GM23248 (cell line): ENCODE data around the gene JMJD4. TPM values are rescaled to one million over a fixed set of nuclear protein-coding genes. Genes with fewer than 3 reads are reported as not detected.
A peak's percentile ranks its signal among the peaks of the same experiment; 100 is the strongest.

Source experiments
- DNase-seq: peaks from one replicate; pipeline ENCODE4 v3.0.0-alpha.2; 2015
- H2AFZ ChIP-seq: fragments of 200-600 bp; sonication (generic); 2 replicates; pipeline ENCODE4 v1.6.1; 2016; ENCODE audit warnings: antibody characterized with exemption
- H3F3A ChIP-seq: fragments of 200-600 bp; sonication (generic); 2 replicates; pipeline ENCODE4 v1.6.1; 2016; ENCODE audit warnings: mild to moderate bottlenecking, antibody characterized with exemption, mixed run types; ENCODE audit not compliant: insufficient read depth
- H3K27ac ChIP-seq: fragments of 200-600 bp; sonication (generic); 2 replicates; pipeline ENCODE4 v1.5.1; 2016; ENCODE audit warnings: mild to moderate bottlenecking
- H3K27me3 ChIP-seq: fragments of 200-600 bp; sonication (generic); replicated peaks from 2 replicates; pipeline ENCODE4 v1.6.1; 2016; ENCODE audit warnings: mild to moderate bottlenecking; ENCODE audit not compliant: insufficient read depth
- H3K36me3 ChIP-seq: fragments of 200-600 bp; sonication (generic); 2 replicates; pipeline ENCODE4 v1.6.1; 2016; ENCODE audit warnings: low read depth, mild to moderate bottlenecking
- H3K4me1 ChIP-seq: fragments of 200-600 bp; sonication (generic); 2 replicates; pipeline ENCODE4 v1.6.1; 2016; ENCODE audit warnings: mild to moderate bottlenecking; ENCODE audit not compliant: insufficient read depth
- H3K4me2 ChIP-seq: fragments of 200-600 bp; sonication (generic); one replicate; pipeline ENCODE4 v1.6.1; 2016; ENCODE audit warnings: mild to moderate bottlenecking; ENCODE audit not compliant: unreplicated experiment
- H3K4me3 ChIP-seq: fragments of 200-600 bp; sonication (generic); 2 replicates; pipeline ENCODE4 v1.5.1; 2016; ENCODE audit warnings: mild to moderate bottlenecking
- H3K79me2 ChIP-seq: fragments of 200-600 bp; sonication (generic); 2 replicates; pipeline ENCODE4 v1.6.1; 2016; ENCODE audit warnings: mild to moderate bottlenecking; ENCODE audit not compliant: insufficient read depth
- H3K9ac ChIP-seq: fragments of 200-600 bp; sonication (generic); 2 replicates; pipeline ENCODE4 v1.6.1; 2016; ENCODE audit warnings: mild to moderate bottlenecking
- H3K9me2 ChIP-seq: fragments of 200-600 bp; sonication (generic); 2 replicates; pipeline ENCODE4 v1.6.1; 2016; ENCODE audit warnings: mixed run types, mild to moderate bottlenecking, moderate library complexity; ENCODE audit not compliant: insufficient read depth
- H3K9me3 ChIP-seq: fragments of 200-600 bp; sonication (generic); one replicate; pipeline ENCODE4 v1.6.1; 2017; ENCODE audit warnings: low read depth
- H4K20me1 ChIP-seq: fragments of 200-600 bp; sonication (generic); 2 replicates; pipeline ENCODE4 v1.6.0; 2016; ENCODE audit not compliant: insufficient read depth
- EZH2 ChIP-seq: fragments of 200-600 bp; sonication (generic); IDR thresholded peaks from 2 replicates; pipeline ENCODE4 v1.6.1; 2018; ENCODE audit warnings: antibody characterized with exemption, mild to moderate bottlenecking; ENCODE audit not compliant: insufficient read depth, poor library complexity, severe bottlenecking
- EZH2phosphoT487 ChIP-seq: fragments of 200-600 bp; sonication (generic); IDR thresholded peaks from 2 replicates; pipeline ENCODE4 v1.6.1; 2018; ENCODE audit warnings: antibody characterized with exemption, moderate library complexity, mild to moderate bottlenecking, low read depth; ENCODE audit not compliant: insufficient read depth
- WGBS, 2 experiments: methylation state at CpG; one replicate each; pipeline ENCODE4 v1.1.6; 2015 to 2017; ENCODE audit warnings: low lambda C conversion rate in 2 of 2, low coverage in 1 of 2; ENCODE audit errors: missing lambda C conversion rate in 2 of 2; 5-methylcytosine and 5-hydroxymethylcytosine counted together
- in situ Hi-C: fragments of 300-500 bp; cut with MboI; formaldehyde crosslinking; loops from 2 replicates; pipeline ENCODE4 v1.15.0; 2020
- polyA plus RNA-seq: library from polyadenylated mRNA; unstranded; fragments of >200 nt; fragmentation: Nextera tagmentation; extraction: Ambion mirVana; gene quantifications from 2 replicates; pipeline ENCODE4 v1.2.1, GENCODE V29; 2016
- total RNA-seq: library from RNA; depleted of rRNA; stranded (reverse); fragments of >200 nt; shearing (Covaris generic); gene quantifications from 2 replicates; pipeline ENCODE4 v1.2.3, GENCODE V29; 2014

Gene JMJD4
- total and polyA plus RNA-seq, 2 experiments from 2014 or later, result 16.1 to 26.9 TPM

DNA sequence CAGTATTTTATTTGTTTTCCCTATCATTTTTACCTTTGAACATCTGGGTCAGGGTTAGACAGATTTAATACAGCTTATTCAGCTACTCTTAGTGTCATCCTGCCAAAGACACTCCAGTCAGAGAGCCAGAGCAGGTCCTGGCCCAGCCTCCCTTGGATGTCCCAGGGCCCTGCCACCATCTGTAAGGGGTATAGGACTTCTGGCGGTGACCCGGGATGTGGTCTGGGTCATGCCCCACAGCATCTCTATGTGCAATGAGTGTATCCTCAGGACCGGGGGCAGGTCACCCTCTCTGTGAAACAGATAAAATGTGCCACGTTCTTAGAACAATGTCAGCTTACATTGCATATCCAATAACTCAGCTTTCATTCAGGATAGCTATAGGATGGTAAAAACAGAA lies 42.5 kb upstream of the JMJD4 start:
- no peak for DNase-seq
- peaks cover 39% of the 10 kb centered on the region for H3K4me1 ChIP-seq
- no peak overlapping the region for H3K27ac ChIP-seq

DNA sequence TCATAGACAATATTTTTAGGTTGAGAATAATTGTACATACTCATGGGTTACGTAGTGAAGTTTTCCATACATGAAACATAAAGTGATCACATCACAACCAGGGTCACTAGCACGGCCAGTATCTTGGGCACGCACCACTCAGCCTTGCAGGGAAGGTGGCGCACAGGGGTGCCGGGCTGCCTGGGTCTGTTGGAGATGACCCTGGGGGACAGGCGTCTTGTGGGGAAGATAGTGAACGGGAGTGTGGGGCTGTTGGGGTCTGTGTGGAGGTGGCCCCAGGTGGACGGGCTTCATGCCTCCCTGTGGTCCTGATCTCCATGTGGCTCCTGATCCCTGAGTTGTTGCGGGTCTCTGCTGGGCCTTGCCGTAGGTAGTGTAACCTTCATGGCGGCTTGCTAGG lies 42.1 kb upstream of the JMJD4 start:
- H3F3A ChIP-seq, result peaks cover 38% of the 10 kb centered on the region
- no peak overlapping the region for H3K27ac ChIP-seq
- no peaks in the 10 kb centered on the region for H3K27me3 ChIP-seq
- no peaks in the 10 kb centered on the region for H3K9me3 ChIP-seq
- 84 to 86% methylated on average over 11 of the region's 11 CpGs for WGBS, 2 experiments
- H3K36me3 ChIP-seq, result no peaks in the 10 kb centered on the region
- no peak overlapping the region for H3K4me3 ChIP-seq
- DNase-seq, result no peak
- in situ Hi-C loops, result no loop called here
- H3K4me2 ChIP-seq, result peak overlapping the region; percentile 67
- H3K9ac ChIP-seq, result no peak overlapping the region
- TF ChIP-seq EZH2 (no peak), EZH2phosphoT487 (no peak)
- H3K4me1 ChIP-seq, result peaks cover 39% of the 10 kb centered on the region
- H3K9me2 ChIP-seq, result no peaks in the 10 kb centered on the region
- H3K79me2 ChIP-seq, result no peaks in the 10 kb centered on the region
- H2AFZ ChIP-seq, result no peak overlapping the region
- no peaks in the 10 kb centered on the region for H4K20me1 ChIP-seq

More for the DNA sequence above, 42.5 kb upstream of the JMJD4 start:
- WGBS, 2 experiments, result 96 to 98% methylated on average over 4 of the region's 4 CpGs
- no peaks in the 10 kb centered on the region for H3K27me3 ChIP-seq
- no peak overlapping the region for H3K4me2 ChIP-seq
- H3K79me2 ChIP-seq, result no peaks in the 10 kb centered on the region
- H3F3A ChIP-seq, result peaks cover 38% of the 10 kb centered on the region
- no peaks in the 10 kb centered on the region for H3K9me3 ChIP-seq
- H3K4me3 ChIP-seq, result no peak overlapping the region
- H3K9me2 ChIP-seq, result no peaks in the 10 kb centered on the region
- no peak for TF ChIP-seq EZH2phosphoT487
- TF ChIP-seq EZH2, result no peak
- no peak overlapping the region for H2AFZ ChIP-seq
- in situ Hi-C loops, result no loop called here
- H3K9ac ChIP-seq, result no peak overlapping the region
- H4K20me1 ChIP-seq, result no peaks in the 10 kb centered on the region
- no peaks in the 10 kb centered on the region for H3K36me3 ChIP-seq

DNA sequence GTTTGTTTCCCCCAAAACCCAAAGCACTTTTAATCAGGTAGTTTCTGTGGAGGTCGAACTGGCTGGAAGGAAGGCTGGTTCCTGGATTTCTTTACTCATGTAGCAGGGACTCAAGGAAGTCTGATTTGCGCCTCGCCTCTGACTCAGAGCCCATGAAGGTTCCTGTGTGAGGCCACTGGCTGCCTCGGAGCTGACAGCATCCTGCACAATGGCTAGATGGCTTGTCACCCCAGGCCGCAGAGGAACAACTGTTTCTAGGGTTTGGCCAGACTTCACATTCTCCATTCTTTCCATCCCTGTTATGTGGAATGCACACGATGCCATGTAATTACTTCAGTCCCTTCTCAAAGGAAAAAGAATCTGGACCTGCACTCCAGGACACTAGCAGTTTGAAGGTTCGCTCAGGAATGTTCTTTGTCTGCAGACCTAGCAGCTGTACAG lies 41.2 kb upstream of the JMJD4 start:
- Histone ChIP-seq H3K4me1 (peaks cover 39% of the 10 kb centered on the region), H3K27ac (peak overlapping the region; percentile 72), H4K20me1 (no peaks in the 10 kb centered on the region), H3K4me2 (peak overlapping the region; percentile 67), H3K79me2 (no peaks in the 10 kb centered on the region), H3F3A (peaks cover 38% of the 10 kb centered on the region), H3K9me3 (no peaks in the 10 kb centered on the region), H3K9ac (peak overlapping the region; percentile 5; the same call in 1 of the 2 replicates), H3K4me3 (no peak overlapping the region), H3K9me2 (no peaks in the 10 kb centered on the region), H3K36me3 (no peaks in the 10 kb centered on the region), H3K27me3 (no peaks in the 10 kb centered on the region), H2AFZ (no peak overlapping the region)
- in situ Hi-C loops, result no loop called here
- TF ChIP-seq EZH2 (no peak), EZH2phosphoT487 (no peak)
- WGBS, 2 experiments, result 25 to 34% methylated on average over 7 of the region's 7 CpGs
- peak; percentile 93 for DNase-seq

DNA sequence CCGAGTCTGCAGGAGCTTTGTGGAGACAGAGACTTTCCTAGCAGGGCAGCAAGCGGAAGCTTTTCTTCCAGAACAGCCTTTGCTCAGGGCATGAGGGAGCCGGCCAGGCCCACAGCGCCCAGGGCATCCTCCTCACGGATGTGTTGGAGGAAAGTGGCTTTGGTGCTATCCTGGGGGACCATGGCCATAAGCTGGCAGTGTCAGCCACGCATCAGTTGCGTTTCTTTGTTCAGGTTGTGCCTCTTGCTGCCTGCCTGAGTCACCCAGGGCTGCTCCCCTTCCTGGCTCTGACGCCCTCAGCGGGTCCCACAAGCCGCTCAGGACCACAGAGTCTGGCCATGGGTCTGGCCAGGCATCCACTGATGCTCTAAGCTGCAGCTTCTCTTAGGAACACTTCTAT lies 40.7 kb upstream of the JMJD4 start:
- no peaks in the 10 kb centered on the region for H3K79me2 ChIP-seq
- no peaks in the 10 kb centered on the region for H4K20me1 ChIP-seq
- WGBS, 2 experiments, result 96 to 97% methylated on average over 10 of the region's 10 CpGs
- peak; percentile 40 for DNase-seq
- H3K27me3 ChIP-seq, result no peaks in the 10 kb centered on the region
- H3K36me3 ChIP-seq, result no peaks in the 10 kb centered on the region
- peaks cover 38% of the 10 kb centered on the region for H3F3A ChIP-seq
- in situ Hi-C loops, result no loop called here
- TF ChIP-seq EZH2 (no peak), EZH2phosphoT487 (no peak)
- no peaks in the 10 kb centered on the region for H3K9me3 ChIP-seq
- H3K4me1 ChIP-seq, result peaks cover 39% of the 10 kb centered on the region
- no peaks in the 10 kb centered on the region for H3K9me2 ChIP-seq
- H3K4me3 ChIP-seq, result no peak overlapping the region
- no peak overlapping the region for H2AFZ ChIP-seq
- H3K4me2 ChIP-seq, result peak overlapping the region; percentile 67
- peak overlapping the region; percentile 72 for H3K27ac ChIP-seq
- no peak overlapping the region; the same call in 1 of the 2 replicates for H3K9ac ChIP-seq
